HG03045 (cell line): ENCODE measurements around the gene PNMA1.
"Not testable (repeated sequence)": the region's sequence is repeated elsewhere in the genome, so short reads cannot be mapped to it uniquely, and the experiment has no call there.

Source experiments
- ATAC-seq: cut with Tn5 transposase; IDR thresholded peaks from one replicate; pipeline ENCODE4 v1.9.1; 2021; ENCODE audit warnings: mild to moderate bottlenecking, moderate library complexity; ENCODE audit not compliant: unreplicated experiment

PNMA1 gene

GRCh38 chr14:73718418-73719251 is 4.5 kb upstream of the PNMA1 start:
- no peak for ATAC-seq

- no peak for ATAC-seq
These were observed 3.7 kb upstream of the PNMA1 start for GRCh38 chr14:73717711-73718417.

GRCh38 chr14:73717266-73717665 is 3.1 kb upstream of the PNMA1 start:
- no peak for ATAC-seq

GRCh38 chr14:73715707-73716106 is 1.5 kb upstream of the PNMA1 start:
- no peak for ATAC-seq

GRCh38 chr14:73714656-73715081 is 485 bp upstream of the PNMA1 start:
- peak; percentile 1 for ATAC-seq

- no peak for ATAC-seq
These were observed 880 bp downstream of the PNMA1 start for GRCh38 chr14:73713206-73713802.

- no peak for ATAC-seq
These were observed 1.5 kb downstream of the PNMA1 start for GRCh38 chr14:73712540-73713180.

- ATAC-seq: no peak
These were observed 2.1 kb downstream of the PNMA1 start for GRCh38 chr14:73712071-73712506.

GRCh38 chr14:73710737-73711136 is 3.4 kb downstream of the PNMA1 start:
- no peak for ATAC-seq

GRCh38 chr14:73709904-73710469 is 4.2 kb downstream of the PNMA1 start:
- ATAC-seq: no peak

GRCh38 chr14:73708076-73708475 is 6.1 kb downstream of the PNMA1 start:
- ATAC-seq: not testable (repeated sequence)

- ATAC-seq: no peak
These were observed 13.9 kb downstream of the PNMA1 start for GRCh38 chr14:73700325-73700724.

GRCh38 chr14:73696466-73697400 is 17.5 kb downstream of the PNMA1 start:
- ATAC-seq: peak; percentile 64

GRCh38 chr14:73695997-73696396 is 18.2 kb downstream of the PNMA1 start:
- ATAC-seq: peak; percentile 55

- ATAC-seq: no peak
These were observed 19.1 kb downstream of the PNMA1 start for GRCh38 chr14:73695082-73695481.

- no peak for ATAC-seq
These were observed 20.1 kb downstream of the PNMA1 start for GRCh38 chr14:73694083-73694482.

- no peak for ATAC-seq
These were observed 27.3 kb downstream of the PNMA1 start for GRCh38 chr14:73686901-73687300.

- no peak for ATAC-seq
These were observed 28.9 kb downstream of the PNMA1 start for GRCh38 chr14:73685328-73685727.

- no peak for ATAC-seq
These were observed 29.6 kb downstream of the PNMA1 start for GRCh38 chr14:73684627-73685026.

- no peak for ATAC-seq
These were observed 33.4 kb downstream of the PNMA1 start for GRCh38 chr14:73680821-73681220.
